Astrocyte (in vitro differentiated cells and primary cell): ENCODE data around the gene ZNF800. TPM values are rescaled to one million over a fixed set of nuclear protein-coding genes. Genes with fewer than 3 reads are reported as not detected.

Source experiments
- DNase-seq: peaks from one replicate; pipeline ENCODE4 v3.0.0-alpha.2; 2010; ENCODE audit warnings: low read depth
- FAIRE-seq: peaks from 2 replicates; lab custom pipeline; 2011; peaks lifted over from hg19 to GRCh38; lab: Jason Lieb, UNC
- H2AFZ ChIP-seq: 2 replicates; pipeline ENCODE4 v1.6.0; 2012; ENCODE audit warnings: low read depth, low read length, inconsistent platforms
- H3K27ac ChIP-seq: 2 replicates; pipeline ENCODE4 v1.5.1; 2011; ENCODE audit warnings: low read depth, low read length, inconsistent platforms
- H3K27me3 ChIP-seq: 2 replicates; pipeline ENCODE4 v1.6.0; 2011; ENCODE audit warnings: low read length, inconsistent platforms; ENCODE audit not compliant: insufficient read depth
- H3K36me3 ChIP-seq: 2 replicates; pipeline ENCODE4 v1.5.1; 2011; ENCODE audit warnings: low read length, inconsistent platforms; ENCODE audit not compliant: insufficient read depth
- H3K4me1 ChIP-seq: 2 replicates; pipeline ENCODE4 v1.5.1; 2011; ENCODE audit warnings: low read length, inconsistent platforms; ENCODE audit not compliant: insufficient read depth
- H3K4me2 ChIP-seq: 2 replicates; pipeline ENCODE4 v1.6.0; 2012; ENCODE audit warnings: low read length, inconsistent platforms
- H3K4me3 ChIP-seq: 2 replicates; pipeline ENCODE4 v1.5.1; 2011; ENCODE audit warnings: low read depth, mild to moderate bottlenecking, low read length, inconsistent platforms; ENCODE audit not compliant: insufficient read depth
- H3K79me2 ChIP-seq: 2 replicates; pipeline ENCODE4 v1.6.0; 2012; ENCODE audit warnings: mild to moderate bottlenecking, low read length, inconsistent platforms; ENCODE audit not compliant: insufficient read depth
- H3K9ac ChIP-seq: 2 replicates; pipeline ENCODE4 v1.6.0; 2012; ENCODE audit warnings: mild to moderate bottlenecking, low read length, inconsistent platforms
- H3K9me3 ChIP-seq: 2 replicates; pipeline ENCODE4 v1.5.1; 2012; ENCODE audit warnings: low read depth, mild to moderate bottlenecking, low read length, inconsistent platforms; ENCODE audit not compliant: insufficient read depth
- H4K20me1 ChIP-seq: 2 replicates; pipeline ENCODE4 v1.6.0; 2012; ENCODE audit warnings: low read length, inconsistent platforms; ENCODE audit not compliant: insufficient read depth
- H3K27ac Mint-ChIP-seq: one replicate; pipeline ENCODE4 v1.8.0; 2021; ENCODE audit warnings: mild to moderate bottlenecking, mixed read lengths; ENCODE audit not compliant: unreplicated experiment
- H3K27me3 Mint-ChIP-seq: one replicate; pipeline ENCODE4 v1.8.0; 2021; ENCODE audit warnings: low read depth, mixed read lengths; ENCODE audit not compliant: unreplicated experiment
- H3K36me3 Mint-ChIP-seq: one replicate; pipeline ENCODE4 v1.8.0; 2021; ENCODE audit warnings: low read depth, mixed read lengths; ENCODE audit not compliant: unreplicated experiment
- H3K4me1 Mint-ChIP-seq: one replicate; pipeline ENCODE4 v1.8.0; 2021; ENCODE audit warnings: low read depth, mixed read lengths; ENCODE audit not compliant: unreplicated experiment
- H3K4me3 Mint-ChIP-seq: one replicate; pipeline ENCODE4 v1.8.0; 2021; ENCODE audit warnings: mild to moderate bottlenecking, moderate library complexity, mixed read lengths; ENCODE audit not compliant: unreplicated experiment
- H3K9me3 Mint-ChIP-seq: one replicate; pipeline ENCODE4 v1.8.0; 2021; ENCODE audit warnings: mild to moderate bottlenecking, mixed read lengths; ENCODE audit not compliant: unreplicated experiment
- CTCF ChIP-seq: IDR thresholded peaks from 2 replicates; pipeline ENCODE4 v1.5.1; 2011; ENCODE audit warnings: low read depth, mild to moderate bottlenecking, inconsistent platforms, low read length, moderate library complexity; ENCODE audit not compliant: insufficient read depth
- EZH2 ChIP-seq: IDR thresholded peaks from 2 replicates; pipeline ENCODE4 v1.6.1; 2012; ENCODE audit warnings: mild to moderate bottlenecking, low read length, inconsistent platforms; ENCODE audit not compliant: insufficient read depth
- total RNA-seq: library from RNA; stranded (reverse); gene quantifications from 2 replicates; pipeline ENCODE4 v1.2.1, GENCODE V29; 2021

Gene ZNF800
- total RNA-seq, 1 donor from 2014 or later, result 27.9 TPM

- Histone ChIP-seq H3K9ac (no peak overlapping the region), H3K4me2 (no peak overlapping the region), H3K79me2 (peaks cover 36% of the 10 kb centered on the region), H2AFZ (no peak overlapping the region), H3K9me3 (no peaks in the 10 kb centered on the region), H3K36me3 (peaks cover 9% of the 10 kb centered on the region), H3K4me1 (no peaks in the 10 kb centered on the region), H3K27ac (no peak overlapping the region), H3K27me3 (no peaks in the 10 kb centered on the region), H4K20me1 (peaks cover 48% of the 10 kb centered on the region), H3K4me3 (no peak overlapping the region)
- H3K27me3 Mint-ChIP-seq, result no peaks in the 10 kb centered on the region
- H3K4me3 Mint-ChIP-seq, result no peak overlapping the region
- no peaks in the 10 kb centered on the region for H3K4me1 Mint-ChIP-seq
- DNase-seq, result no peak
- TF ChIP-seq CTCF, result no peak
- TF ChIP-seq EZH2, result no peak
- H3K9me3 Mint-ChIP-seq, result no peaks in the 10 kb centered on the region
- no peak for FAIRE-seq
- no peak overlapping the region for H3K27ac Mint-ChIP-seq
- no peaks in the 10 kb centered on the region for H3K36me3 Mint-ChIP-seq
Observed at GRCh38 chr7:127362364-127363027, 30.0 kb downstream of the ZNF800 start.

GRCh38 chr7:127361736-127362135 lies 30.8 kb downstream of the ZNF800 start:
- Histone ChIP-seq H3K36me3 (peaks cover 9% of the 10 kb centered on the region), H3K27me3 (no peaks in the 10 kb centered on the region), H3K79me2 (peaks cover 29% of the 10 kb centered on the region), H3K9me3 (no peaks in the 10 kb centered on the region), H3K27ac (no peak overlapping the region), H3K4me1 (no peaks in the 10 kb centered on the region), H3K4me3 (no peak overlapping the region), H3K4me2 (no peak overlapping the region), H2AFZ (no peak overlapping the region), H3K9ac (no peak overlapping the region), H4K20me1 (peaks cover 41% of the 10 kb centered on the region)
- TF ChIP-seq CTCF, result no peak
- DNase-seq (no peak), FAIRE-seq (no peak)
- H3K36me3 Mint-ChIP-seq, result peaks cover 2% of the 10 kb centered on the region
- no peak overlapping the region for H3K4me3 Mint-ChIP-seq
- H3K27me3 Mint-ChIP-seq, result no peaks in the 10 kb centered on the region
- H3K4me1 Mint-ChIP-seq, result no peaks in the 10 kb centered on the region
- no peaks in the 10 kb centered on the region for H3K9me3 Mint-ChIP-seq
- no peak overlapping the region for H3K27ac Mint-ChIP-seq

GRCh38 chr7:127359011-127359410 lies 33.5 kb downstream of the ZNF800 start:
- Mint-ChIP-seq H3K27ac (no peak overlapping the region), H3K36me3 (peaks cover 2% of the 10 kb centered on the region), H3K9me3 (no peaks in the 10 kb centered on the region), H3K4me1 (no peaks in the 10 kb centered on the region), H3K4me3 (no peak overlapping the region), H3K27me3 (no peaks in the 10 kb centered on the region)
- no peak overlapping the region for H3K4me2 ChIP-seq
- no peaks in the 10 kb centered on the region for H3K27me3 ChIP-seq
- peaks cover 22% of the 10 kb centered on the region for H4K20me1 ChIP-seq
- no peak for TF ChIP-seq CTCF
- no peak for TF ChIP-seq EZH2
- H3K9ac ChIP-seq, result no peak overlapping the region
- no peaks in the 10 kb centered on the region for H3K4me1 ChIP-seq
- H3K27ac ChIP-seq, result no peak overlapping the region
- FAIRE-seq (no peak), DNase-seq (no peak)
- no peaks in the 10 kb centered on the region for H3K9me3 ChIP-seq
- no peak overlapping the region for H3K4me3 ChIP-seq
- H3K36me3 ChIP-seq, result peaks cover 1% of the 10 kb centered on the region
- peaks cover 10% of the 10 kb centered on the region for H3K79me2 ChIP-seq
- no peak overlapping the region for H2AFZ ChIP-seq
